K562 (cell line): ENCODE results near the gene EPYC. TPM values are rescaled to one million over a fixed set of nuclear protein-coding genes. Genes with fewer than 3 reads are reported as not detected.

Source experiments
- ATAC-seq: fragments of 200-7000 bp; cut with Tn5 transposase; 3 replicates; pipeline ENCODE4 v1.9.1; 2020; ENCODE audit warnings: moderate library complexity
- BruUV-seq: library from RNA; stranded (reverse); fragments of 400-500 nt; replicated peaks from 2 replicates; lab custom pipeline; 2021; lab: Mats Ljungman, UMichigan
- CTCF ChIA-PET: fragments of 300-600 bp; formaldehyde crosslinking; extraction: SDS; loops from one replicate; lab custom pipeline; 2021; ENCODE audit warnings: low intra/inter-chr PET ratio; lab: Yijun Ruan, JAX
- POLR2A ChIA-PET: fragments of 300-600, 350-650 bp; sonication (Branson Sonifier 250); formaldehyde crosslinking; extraction: SDS; loops from one replicate; lab custom pipeline; 2021; ENCODE audit warnings: antibody characterized with exemption, inconsistent platforms; lab: Yijun Ruan, JAX
- DNase-seq, 4 experiments: peaks; one replicate each; pipeline versions ENCODE4 v3.0.0 to v3.0.0-alpha.2; 2011 to 2018; ENCODE audit warnings: low spot score in 3 of 4, mixed read lengths in 3 of 4; ENCODE audit errors: extremely low read depth in 1 of 4
- FAIRE-seq: peaks from 2 replicates; lab custom pipeline; 2011; peaks lifted over from hg19 to GRCh38; lab: Jason Lieb, UNC
- H2AFZ ChIP-seq: 2 replicates; pipeline ENCODE4 v1.6.0; 2011; ENCODE audit warnings: low read depth, low read length, control low read depth, inconsistent platforms
- H3K27ac ChIP-seq: fragments of 200-600 bp; 3 replicates; pipeline ENCODE4 v1.8.0; 2011; ENCODE audit warnings: low read depth, mild to moderate bottlenecking, control low read depth, inconsistent platforms, low read length, moderate library complexity, mixed read lengths; ENCODE audit errors: extremely low read depth
- H3K27me3 ChIP-seq, 2 experiments: fragments of 300-600 bp in 1 of 2; 2 replicates in 1 of 2; 3 replicates in 1 of 2; pipeline versions ENCODE4 v1.6.0 to v1.8.0; 2011; ENCODE audit warnings: inconsistent platforms in 2 of 2, low read length in 2 of 2, mild to moderate bottlenecking in 1 of 2, mixed read lengths in 1 of 2, moderate library complexity in 1 of 2; ENCODE audit not compliant: control insufficient read depth in 2 of 2, insufficient read depth in 2 of 2
- H3K36me3 ChIP-seq: fragments of 300-600 bp; 3 replicates; pipeline ENCODE4 v1.8.0; 2011; ENCODE audit warnings: mild to moderate bottlenecking, low read length, inconsistent platforms; ENCODE audit not compliant: control insufficient read depth, insufficient read depth
- H3K4me1 ChIP-seq, 2 experiments: fragments of 200-600 bp in 1 of 2; replicated peaks in 1 of 2; 2 replicates in 1 of 2; 3 replicates in 1 of 2; pipeline versions ENCODE4 v1.5.1 to v1.8.0; 2011; ENCODE audit warnings: inconsistent platforms in 2 of 2, low read length in 2 of 2, mild to moderate bottlenecking in 1 of 2, mixed read lengths in 1 of 2, moderate library complexity in 1 of 2; ENCODE audit not compliant: control insufficient read depth in 2 of 2, insufficient read depth in 2 of 2
- H3K4me2 ChIP-seq: 2 replicates; pipeline ENCODE4 v1.6.1; 2011; ENCODE audit warnings: low read length, control low read depth, inconsistent platforms, mixed read lengths; ENCODE audit not compliant: insufficient read depth
- H3K4me3 ChIP-seq: fragments of 200-600 bp; sonication (generic), shearing (Covaris generic); 2 replicates; pipeline ENCODE4 v1.5.1; 2016; ENCODE audit warnings: control low read depth, inconsistent platforms
- H3K79me2 ChIP-seq: fragments of 200-600 bp; 3 replicates; pipeline ENCODE4 v1.8.0; 2011; ENCODE audit warnings: low read length, inconsistent platforms; ENCODE audit not compliant: control insufficient read depth, insufficient read depth
- H3K9ac ChIP-seq, 2 experiments: 2 replicates each; pipeline versions ENCODE4 v1.6.0 to v1.6.1; 2011; ENCODE audit warnings: low read depth in 2 of 2, low read length in 2 of 2, control low read depth in 1 of 2, inconsistent platforms in 1 of 2, mild to moderate bottlenecking in 1 of 2, mixed read lengths in 1 of 2; ENCODE audit not compliant: insufficient read depth in 1 of 2
- H3K9me1 ChIP-seq: one replicate; pipeline ENCODE4 v1.6.0; 2011; ENCODE audit warnings: inconsistent platforms, mild to moderate bottlenecking, low read length, moderate library complexity; ENCODE audit not compliant: control insufficient read depth, insufficient read depth
- H3K9me3 ChIP-seq: replicated peaks from 2 replicates; pipeline ENCODE4 v1.5.1; 2011; ENCODE audit warnings: low read depth, low read length, inconsistent platforms; ENCODE audit not compliant: control insufficient read depth, insufficient read depth
- H4K20me1 ChIP-seq: replicated peaks from 2 replicates; pipeline ENCODE4 v1.6.1; 2011; ENCODE audit warnings: low read length, inconsistent platforms, mixed read lengths; ENCODE audit not compliant: control insufficient read depth, insufficient read depth
- DMBX1 ChIP-seq: fragments of 250-450 bp; sonication (Bioruptor Pico); IDR thresholded peaks from 2 replicates; pipeline ENCODE4 v1.8.0; 2022; ENCODE audit warnings: inconsistent platforms, mild to moderate bottlenecking, moderate library complexity, borderline replicate concordance
- HCFC1 ChIP-seq: IDR thresholded peaks from 2 replicates; pipeline ENCODE4 v1.6.1; 2012; ENCODE audit warnings: low read depth, low read length, improper control_type of control experiment
- MAX ChIP-seq: sonication (generic); formaldehyde crosslinking; IDR thresholded peaks from 2 replicates; pipeline ENCODE4 v1.9.0; 2022; ENCODE audit warnings: mild to moderate bottlenecking, missing genetic modification reagents
- NR2F6 ChIP-seq: fragments of 450-650 bp; formaldehyde crosslinking; IDR thresholded peaks from 2 replicates; pipeline ENCODE4 v1.4.0; 2020; ENCODE audit warnings: mild to moderate bottlenecking
- NUFIP1 ChIP-seq: fragments of 450-650 bp; IDR thresholded peaks from 2 replicates; pipeline ENCODE4 v1.6.1; 2018; ENCODE audit not compliant: partially characterized antibody
- OTX1 ChIP-seq: fragments of 450-650 bp; formaldehyde crosslinking; IDR thresholded peaks from 2 replicates; pipeline ENCODE4 v1.4.0; 2022; ENCODE audit warnings: mild to moderate bottlenecking
- PURB ChIP-seq: sonication (generic); formaldehyde crosslinking; IDR thresholded peaks from 2 replicates; pipeline ENCODE4 v1.9.0; 2021; ENCODE audit warnings: low read depth, mild to moderate bottlenecking, missing genetic modification reagents
- USF1 ChIP-seq: sonication (generic); formaldehyde crosslinking; IDR thresholded peaks from 2 replicates; pipeline ENCODE4 v1.9.0; 2022; ENCODE audit warnings: mild to moderate bottlenecking, missing genetic modification reagents
- ZBTB12 ChIP-seq: fragments of 250-450 bp; sonication (Bioruptor Pico); IDR thresholded peaks from 2 replicates; pipeline ENCODE4 v1.4.0; 2020
- ZFP91 ChIP-seq: sonication (generic); formaldehyde crosslinking; IDR thresholded peaks from 2 replicates; pipeline ENCODE4 v1.8.0; 2022; ENCODE audit warnings: mild to moderate bottlenecking, missing genetic modification reagents
- WGBS: fragments of 100-300 bp; shearing (Covaris generic); methylation state at CpG from one replicate; pipeline ENCODE4 v1.1.6; 2016; ENCODE audit warnings: low coverage, mixed read lengths; ENCODE audit not compliant: insufficient coverage; ENCODE audit errors: missing lambda C conversion rate; 5-methylcytosine and 5-hydroxymethylcytosine counted together
- in situ Hi-C: fragments of 300-500 bp; cut with MboI; formaldehyde crosslinking; loops from 4 replicates; pipeline ENCODE4 v1.15.0; 2018; ENCODE audit warnings: inconsistent platforms, mixed read lengths
- intact Hi-C: fragments of 100-400 bp; cut with micrococcal nuclease; formaldehyde crosslinking; loops from 2 replicates; pipeline ENCODE4 v1.14.2; 2022
- polyA plus RNA-seq, 8 experiments: library from polyadenylated mRNA; depleted of rRNA in 4 of 8; stranded (reverse) in 5 of 8; unstranded in 3 of 8; fragments of >200 nt; fragmentation: Nextera tagmentation in 2 of 8; fragmentation: Illumina TruSeq in 1 of 8; extraction: Ambion mirVana in 2 of 8; extraction: Trizol in 1 of 8; gene quantifications; 2 replicates each; pipeline versions ENCODE4 v1.2.1 to v1.2.3, GENCODE V29; 2011 to 2014; ENCODE audit warnings: inconsistent platforms in 1 of 8, missing spikeins in 1 of 8
- total RNA-seq, 7 experiments: library from RNA; depleted of rRNA in 6 of 7; stranded (reverse); fragments of >200 nt in 6 of 7; fragmentation: Illumina TruSeq in 2 of 7; extraction: Trizol in 2 of 7; gene quantifications; 2 replicates each; pipeline versions ENCODE4 v1.2.1 to v1.2.3, GENCODE V29; 2011 to 2021; ENCODE audit warnings: low replicate concordance in 1 of 7

The EPYC gene
- total and polyA plus RNA-seq, 9 of the 15 experiments (the other 6 are each of a cell fraction or from before 2014, with no cell fraction given): not detected

GRCh38 chr12:91003737-91004136, 1.0 kb downstream of the EPYC start:
- ChIA-PET POLR2A (no interaction called here), CTCF (no interaction called here)
- TF ChIP-seq OTX1 (CRISPR knock-in tag) (no peak), USF1 (no peak), ZBTB12 (no peak), HCFC1 (no peak)
- ATAC-seq: no peak
- BruUV-seq: no TSS peak
- Histone ChIP-seq H3K27ac (no peak overlapping the region), H3K4me2 (no peak overlapping the region), H4K20me1 (no peaks in the 10 kb centered on the region), H3K4me3 (no peak overlapping the region), H3K36me3 (no peaks in the 10 kb centered on the region), H3K9me3 (no peaks in the 10 kb centered on the region), H3K4me1 (no peaks in the 10 kb centered on the region), H3K27me3 (no peaks in the 10 kb centered on the region), H3K79me2 (no peaks in the 10 kb centered on the region), H3K9me1 (no peaks in the 10 kb centered on the region), H2AFZ (no peak overlapping the region), H3K9ac (no peak overlapping the region)
- no peak for FAIRE-seq
- intact Hi-C loops (no loop called here), in situ Hi-C loops (no loop called here)
- no peak for DNase-seq

GRCh38 chr12:91001306-91001705, 3.5 kb downstream of the EPYC start:
- POLR2A ChIA-PET: interaction anchor here (0.9 kb wide), 1 partner anchor 9 kb away, joined by 3 read pairs; no protein-coding TSS in a partner anchor

More at GRCh38 chr12:91001306-91001705, 3.5 kb downstream of the EPYC start:
- Histone ChIP-seq H3K4me3 (no peak overlapping the region), H4K20me1 (no peaks in the 10 kb centered on the region), H3K36me3 (no peaks in the 10 kb centered on the region), H3K79me2 (no peaks in the 10 kb centered on the region), H3K27ac (no peak overlapping the region), H3K4me2 (no peak overlapping the region), H3K27me3 (no peaks in the 10 kb centered on the region), H3K9me1 (no peaks in the 10 kb centered on the region), H2AFZ (no peak overlapping the region), H3K9me3 (no peaks in the 10 kb centered on the region), H3K4me1 (no peaks in the 10 kb centered on the region), H3K9ac (no peak overlapping the region)
- ATAC-seq (no peak), FAIRE-seq (no peak), DNase-seq (no peak)
- in situ Hi-C loops: no loop called here
- intact Hi-C loops: no loop called here
- no TSS peak for BruUV-seq
- TF ChIP-seq MAX (CRISPR knock-in tag): no peak
- TF ChIP-seq PURB (CRISPR knock-in tag): no peak
- TF ChIP-seq NR2F6 (CRISPR knock-in tag): no peak
- no peak for TF ChIP-seq NUFIP1
- TF ChIP-seq ZFP91 (CRISPR knock-in tag): no peak
- TF ChIP-seq DMBX1 (CRISPR knock-in tag): no peak
- WGBS: 0% methylated on average over 1 of the region's 1 CpG
- CTCF ChIA-PET: no interaction called here
